HG03060 (cell line): ENCODE results near the gene SUDS3.

Experiments used
- ATAC-seq: cut with Tn5 transposase; IDR thresholded peaks from one replicate; pipeline ENCODE4 v1.9.1; 2021; ENCODE audit warnings: low read depth, moderate number of reproducible peaks; ENCODE audit not compliant: unreplicated experiment

The SUDS3 gene

DNA sequence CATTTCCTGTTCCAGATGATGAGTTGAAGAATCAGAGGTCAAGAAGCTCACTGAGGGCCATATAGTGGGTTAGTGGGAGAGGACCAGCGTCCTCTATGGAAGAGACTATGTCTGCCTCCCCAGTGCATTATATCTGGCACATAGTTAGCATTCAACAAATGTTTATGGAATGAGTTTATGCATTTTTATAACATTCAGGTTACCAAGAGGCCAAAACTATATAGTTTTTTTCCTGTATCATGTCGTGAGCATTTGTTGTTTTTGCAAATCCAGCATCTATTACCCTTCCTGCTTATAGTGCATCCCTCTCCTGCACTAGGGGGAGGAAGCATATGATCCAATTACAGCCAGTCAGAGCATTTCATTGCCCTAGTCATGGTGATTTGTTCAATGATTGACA lies 60.6 kb downstream of the SUDS3 start:
- ATAC-seq = no peak

DNA sequence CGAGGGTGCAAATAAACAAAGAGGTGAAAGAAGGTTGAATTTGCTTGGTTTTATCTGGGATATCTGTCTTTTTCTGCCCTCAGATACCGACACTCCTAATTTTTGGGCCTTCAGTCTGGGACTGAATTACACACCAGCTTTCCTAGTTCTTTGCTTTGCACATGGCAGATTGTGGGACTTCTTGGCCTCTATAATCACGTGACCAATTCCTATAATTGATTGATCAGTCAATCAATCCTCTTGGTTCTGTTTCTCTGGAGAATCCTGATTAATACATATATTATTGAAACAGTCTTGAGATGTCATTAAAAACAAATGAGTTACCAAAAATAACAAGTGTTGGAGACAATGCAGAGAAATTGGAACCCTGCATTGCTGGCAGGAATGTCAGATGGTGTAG lies 62.7 kb downstream of the SUDS3 start:
- ATAC-seq = no peak

DNA sequence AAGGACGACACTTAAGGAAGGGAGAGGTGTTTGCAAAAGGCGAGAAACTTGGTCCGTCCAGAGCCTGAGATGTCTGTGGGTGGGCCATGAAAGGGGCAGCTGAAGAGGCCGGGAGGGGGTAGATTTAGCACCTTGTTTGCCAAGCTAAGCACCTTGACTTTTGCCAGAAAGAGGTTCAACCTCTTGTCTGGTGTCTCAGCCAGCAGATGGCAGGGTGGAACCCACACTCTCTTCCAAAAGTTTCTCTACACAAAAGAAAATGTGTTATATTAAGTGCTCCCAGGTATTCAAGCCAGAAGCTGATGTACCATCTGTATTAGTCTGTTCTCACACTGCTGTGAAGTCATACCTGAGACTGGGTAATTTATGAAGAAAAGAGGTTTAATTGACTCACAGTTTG lies 69.9 kb downstream of the SUDS3 start:
- ATAC-seq = no peak

DNA sequence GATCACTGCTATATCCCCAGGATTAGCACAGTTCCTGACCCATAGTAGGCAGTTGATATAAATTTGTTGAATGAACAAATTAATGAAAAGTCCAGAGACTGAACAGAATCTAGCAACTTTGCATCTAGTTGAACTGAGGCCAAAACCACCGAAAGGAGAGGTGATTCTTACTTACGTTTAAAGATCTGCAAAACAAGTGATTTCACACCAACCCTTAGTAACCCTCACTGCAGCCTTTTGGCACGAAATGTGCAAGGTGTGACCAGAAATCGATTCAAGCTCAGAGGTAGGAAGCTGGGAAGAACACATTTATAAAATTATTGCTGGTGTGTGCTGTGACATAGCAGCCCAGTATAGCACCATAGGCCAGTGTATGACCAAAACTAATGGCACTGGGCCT lies 70.8 kb downstream of the SUDS3 start:
- ATAC-seq = no peak

DNA sequence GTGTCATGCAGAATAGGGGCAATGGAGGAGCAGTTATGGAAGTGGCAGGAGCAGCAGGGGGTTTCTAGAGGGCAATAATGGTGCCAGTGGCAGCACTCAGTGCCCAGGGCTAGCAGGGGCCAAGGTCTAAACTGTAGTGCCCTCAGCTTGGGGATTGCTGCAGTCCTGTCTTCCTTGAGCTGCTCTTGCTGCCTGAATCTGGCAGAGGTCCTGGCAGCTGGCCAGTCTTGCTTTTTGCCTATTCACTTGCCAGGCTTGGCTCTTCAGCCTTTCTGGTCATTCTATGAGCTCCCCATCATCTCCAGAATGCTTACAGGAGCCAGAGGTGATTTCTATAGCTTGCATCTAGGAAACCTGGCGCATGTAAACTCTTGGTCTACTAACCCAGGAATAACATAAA lies 72.0 kb downstream of the SUDS3 start:
- ATAC-seq = no peak

DNA sequence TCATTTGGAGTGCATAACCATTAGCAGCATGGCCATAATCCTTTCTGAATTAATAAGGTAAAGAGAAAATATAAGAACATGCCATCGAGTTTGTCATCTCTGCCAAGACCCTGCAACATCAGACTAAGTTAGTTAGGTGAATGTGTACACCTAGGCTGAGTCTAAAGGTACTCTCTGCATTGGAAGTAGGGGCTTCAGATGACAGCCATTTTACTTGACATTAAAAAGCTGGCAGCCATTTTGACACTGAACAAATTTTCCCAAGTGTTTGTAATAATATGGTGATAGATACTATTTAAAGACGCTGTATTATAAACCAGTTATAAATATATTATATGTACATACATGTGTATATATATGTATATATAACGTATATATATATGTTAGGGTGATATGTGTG lies 79.0 kb downstream of the SUDS3 start:
- ATAC-seq = no peak

DNA sequence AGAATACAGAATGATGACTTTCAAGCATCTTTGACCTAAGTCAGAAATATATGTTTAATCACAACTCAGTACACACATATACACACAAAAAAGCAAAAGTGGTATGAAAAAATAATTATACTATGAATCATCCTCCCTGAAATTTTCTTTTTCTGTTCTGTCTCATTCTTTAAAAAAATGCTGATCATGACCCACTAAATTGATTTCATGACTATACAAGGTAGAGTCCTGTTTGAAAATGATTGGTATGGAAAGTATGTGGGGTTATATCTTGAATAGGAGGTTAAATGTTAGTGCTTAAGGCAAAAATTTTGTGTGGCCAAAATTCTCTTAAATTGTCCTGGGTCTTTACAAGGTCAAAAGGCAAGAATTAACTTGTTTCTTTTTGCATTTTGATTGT lies 80.4 kb downstream of the SUDS3 start:
- no peak for ATAC-seq

DNA sequence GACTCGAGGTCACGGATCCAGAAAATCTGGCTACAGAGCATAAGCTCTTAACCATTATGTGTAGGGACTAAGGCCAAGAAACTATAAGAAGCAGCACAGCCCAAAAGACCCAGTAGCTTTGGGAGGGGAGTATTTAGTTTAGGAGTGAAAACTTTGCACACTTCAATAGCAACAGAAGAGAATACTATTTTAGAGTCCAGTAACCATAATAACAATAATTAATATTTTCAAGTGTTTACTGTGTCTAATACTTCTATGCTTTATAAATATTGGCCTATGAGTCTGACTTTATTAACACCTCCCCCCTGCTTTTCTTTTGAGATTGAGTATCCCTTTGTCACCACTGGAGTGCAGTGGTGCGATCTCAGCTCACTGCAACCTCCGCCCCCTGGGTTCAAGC lies 82.8 kb downstream of the SUDS3 start:
- ATAC-seq = no peak

DNA sequence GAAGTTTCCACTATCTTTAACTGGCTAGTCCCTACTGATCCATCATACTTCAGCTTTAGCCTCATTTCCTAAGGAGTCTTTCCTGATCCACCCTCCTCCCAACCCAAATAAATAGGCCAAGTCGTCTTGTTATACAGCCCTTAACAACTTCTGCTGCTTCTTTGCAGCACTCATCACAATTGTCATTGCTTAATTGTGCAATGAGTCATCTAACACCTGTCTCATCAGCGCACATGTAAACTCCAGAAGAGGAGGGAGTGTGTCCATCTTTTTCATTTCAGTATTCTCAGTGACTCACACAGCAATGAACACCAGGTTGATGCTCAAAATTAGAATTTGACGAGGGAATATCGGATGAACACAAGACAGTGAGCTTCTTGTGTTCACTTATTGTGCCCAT lies 87.3 kb downstream of the SUDS3 start:
- no peak for ATAC-seq

DNA sequence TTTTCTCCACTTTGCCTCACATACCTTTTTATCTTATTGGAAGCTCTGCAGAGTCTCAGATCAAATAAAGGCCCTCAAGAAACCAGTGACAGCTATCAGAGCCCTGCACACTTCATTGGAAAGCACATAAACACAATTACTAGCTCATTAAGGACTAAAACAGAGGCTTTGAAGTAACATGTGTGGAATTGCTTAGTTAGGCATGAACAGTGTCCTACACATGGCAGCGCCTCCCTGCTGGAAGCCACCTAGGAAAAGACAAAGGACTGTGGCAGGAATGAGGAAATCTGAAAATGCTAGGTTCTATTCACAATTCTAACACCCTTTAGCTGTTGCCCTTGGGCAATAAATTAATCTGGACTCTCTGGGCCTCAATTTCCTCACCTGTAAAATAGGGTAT lies 89.4 kb downstream of the SUDS3 start:
- no peak for ATAC-seq
